GM10847 (cell line): Measurements from ENCODE around the gene NPBWR2.

Experiments used
- POLR2A ChIP-seq: IDR thresholded peaks from 2 replicates; pipeline ENCODE4 v1.6.1; 2011; ENCODE audit not compliant: insufficient read length; ENCODE audit errors: extremely low read depth

NPBWR2 gene

GRCh38 chr20:64106981-64107735 lies at the start of gene NPBWR2:
TSS of gene NPBWR2 (minus strand) at chr20:64107565. CDS start at chr20:64106831, 734 bp downstream.
- no peak for TF ChIP-seq POLR2A

GRCh38 chr20:64156136-64156885 lies 48.9 kb upstream of the NPBWR2 start:
- TF ChIP-seq POLR2A: no peak

GRCh38 chr20:64155258-64156135 lies 48.1 kb upstream of the NPBWR2 start:
- no peak for TF ChIP-seq POLR2A

GRCh38 chr20:64154590-64155257 lies 47.4 kb upstream of the NPBWR2 start:
- no peak for TF ChIP-seq POLR2A

- no peak for TF ChIP-seq POLR2A
Measured at GRCh38 chr20:64153861-64154589, 46.7 kb upstream of the NPBWR2 start.

GRCh38 chr20:64153410-64153809 lies 46.0 kb upstream of the NPBWR2 start:
- no peak for TF ChIP-seq POLR2A

GRCh38 chr20:64152906-64153305 lies 45.5 kb upstream of the NPBWR2 start:
- no peak for TF ChIP-seq POLR2A

GRCh38 chr20:64151633-64152530 lies 44.5 kb upstream of the NPBWR2 start:
- TF ChIP-seq POLR2A: no peak

GRCh38 chr20:64150756-64151632 lies 43.6 kb upstream of the NPBWR2 start:
- no peak for TF ChIP-seq POLR2A

- no peak for TF ChIP-seq POLR2A
Measured at GRCh38 chr20:64149809-64150560, 42.6 kb upstream of the NPBWR2 start.

GRCh38 chr20:64149141-64149540 lies 41.8 kb upstream of the NPBWR2 start:
- no peak for TF ChIP-seq POLR2A

GRCh38 chr20:64148581-64148980 lies 41.2 kb upstream of the NPBWR2 start:
- no peak for TF ChIP-seq POLR2A

- no peak for TF ChIP-seq POLR2A
Measured at GRCh38 chr20:64146936-64147477, 39.6 kb upstream of the NPBWR2 start.
